CD4-positive, CD25-positive, alpha-beta regulatory T cell (primary cell): ENCODE results near the gene LRSAM1. TPM values are rescaled to one million over a fixed set of nuclear protein-coding genes. Genes with fewer than 3 reads are reported as not detected.
A peak's percentile ranks its signal among the peaks of the same experiment; 100 is the strongest.

Experiments used
- ATAC-seq, 2 donors: fragments of 150-1000 bp; cut with Tn5 transposase; one replicate each; pipeline ENCODE4 v1.10.0; 2021; ENCODE audit warnings: low read depth in 2 of 2, moderate number of reproducible peaks in 2 of 2, moderate library complexity in 1 of 2
- DNase-seq, 3 donors: peaks; one replicate each; pipeline versions ENCODE4 v3.0.0 to v3.0.0-alpha.2; 2012 to 2022; ENCODE audit warnings: mixed read lengths in 1 of 3
- H3K27ac ChIP-seq: one replicate; pipeline ENCODE4 v1.7.0; 2013; ENCODE audit warnings: mild to moderate bottlenecking, low read length; ENCODE audit not compliant: insufficient read depth, poor library complexity, severe bottlenecking
- H3K27me3 ChIP-seq: one replicate; pipeline ENCODE4 v1.7.0; 2013; ENCODE audit warnings: low read length; ENCODE audit not compliant: control insufficient read depth, insufficient read depth
- H3K36me3 ChIP-seq: one replicate; pipeline ENCODE4 v1.7.0; 2013; ENCODE audit warnings: mild to moderate bottlenecking, low read length, moderate library complexity; ENCODE audit not compliant: control insufficient read depth, insufficient read depth
- H3K4me1 ChIP-seq: 2 replicates; pipeline ENCODE4 v1.7.0; 2013; ENCODE audit warnings: mild to moderate bottlenecking, low read length; ENCODE audit not compliant: insufficient read depth, control insufficient read depth, poor library complexity, severe bottlenecking
- H3K4me3 ChIP-seq: one replicate; pipeline ENCODE4 v1.7.0; 2013; ENCODE audit warnings: low read depth, mild to moderate bottlenecking, low read length, moderate library complexity
- H3K9me3 ChIP-seq, 2 experiments: 1 replicate in 1 of 2; 2 replicates in 1 of 2; pipeline ENCODE4 v1.7.0; 2013; ENCODE audit warnings: low read length in 2 of 2, mild to moderate bottlenecking in 1 of 2, moderate library complexity in 1 of 2; ENCODE audit not compliant: control insufficient read depth in 2 of 2
- H3K27ac Mint-ChIP-seq, 3 donors: one replicate each; pipeline ENCODE4 v1.8.0; 2020 to 2022; ENCODE audit warnings: mild to moderate bottlenecking in 3 of 3, mixed read lengths in 3 of 3, moderate library complexity in 2 of 3
- H3K27me3 Mint-ChIP-seq: one replicate; pipeline ENCODE4 v1.8.0; 2022; ENCODE audit warnings: mild to moderate bottlenecking, mixed read lengths
- H3K36me3 Mint-ChIP-seq: one replicate; pipeline ENCODE4 v1.8.0; 2020; ENCODE audit warnings: mixed read lengths
- H3K4me1 Mint-ChIP-seq, 4 donors: one replicate each; pipeline ENCODE4 v1.8.0; 2020 to 2022; ENCODE audit warnings: mixed read lengths in 4 of 4, mild to moderate bottlenecking in 1 of 4
- H3K4me3 Mint-ChIP-seq, 4 donors: one replicate each; pipeline ENCODE4 v1.8.0; 2020 to 2022; ENCODE audit warnings: mild to moderate bottlenecking in 4 of 4, mixed read lengths in 4 of 4, moderate library complexity in 3 of 4
- H3K9me3 Mint-ChIP-seq, 7 donors: one replicate each; pipeline ENCODE4 v1.8.0; 2020 to 2022; ENCODE audit warnings: mixed read lengths in 7 of 7, mild to moderate bottlenecking in 3 of 7, moderate library complexity in 2 of 7
- polyA plus RNA-seq, 4 donors: library from polyadenylated mRNA; unstranded; fragments of 300-500 nt; fragmentation: Illumina TruSeq; gene quantifications; one replicate each; pipeline ENCODE4 v1.2.3, GENCODE V29; 2021
- total RNA-seq: library from RNA; stranded (reverse); gene quantifications from one replicate; pipeline ENCODE4 v1.2.3, GENCODE V29; 2022

LRSAM1 gene
- total and polyA plus RNA-seq, 5 donors from 2014 or later: 3.9 to 24.0 (median 5.5) TPM

DNA sequence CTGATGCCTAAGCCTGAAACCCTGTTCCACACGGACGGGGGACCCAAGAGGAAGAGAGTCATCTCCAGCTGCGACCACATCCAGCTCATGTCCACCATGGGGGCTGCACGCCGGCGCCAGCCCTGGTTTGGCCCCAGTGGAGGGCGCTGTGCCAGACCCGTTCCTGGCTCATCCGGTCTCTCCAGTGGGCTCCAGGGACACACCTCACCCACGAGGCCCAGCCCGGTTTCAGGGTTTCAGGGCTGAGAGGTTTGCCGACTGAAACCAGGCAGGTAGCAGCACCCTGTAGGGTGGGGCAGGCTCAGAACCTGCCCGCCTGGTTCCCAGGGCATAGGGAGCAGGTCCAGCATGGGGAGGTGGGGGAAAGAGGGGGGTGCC is 89.3 kb downstream of the LRSAM1 start:
- Histone ChIP-seq H3K9me3 (no peaks in the 10 kb centered on the region), H3K36me3 (no peaks in the 10 kb centered on the region), H3K4me3 (no peak overlapping the region), H3K4me1 (no peaks in the 10 kb centered on the region), H3K27me3 (no peaks in the 10 kb centered on the region), H3K27ac (no peak overlapping the region)
- H3K36me3 Mint-ChIP-seq: no peaks in the 10 kb centered on the region
- ATAC-seq: no peak
- no peaks in the 10 kb centered on the region for H3K27me3 Mint-ChIP-seq
- H3K27ac Mint-ChIP-seq: no peak overlapping the region
- no peak for DNase-seq
- H3K9me3 Mint-ChIP-seq: no peaks in the 10 kb centered on the region
- peaks cover 0 to 6% (median 2%) of the 10 kb centered on the region in 4 donors for H3K4me1 Mint-ChIP-seq
- H3K4me3 Mint-ChIP-seq: no peak overlapping the region

DNA sequence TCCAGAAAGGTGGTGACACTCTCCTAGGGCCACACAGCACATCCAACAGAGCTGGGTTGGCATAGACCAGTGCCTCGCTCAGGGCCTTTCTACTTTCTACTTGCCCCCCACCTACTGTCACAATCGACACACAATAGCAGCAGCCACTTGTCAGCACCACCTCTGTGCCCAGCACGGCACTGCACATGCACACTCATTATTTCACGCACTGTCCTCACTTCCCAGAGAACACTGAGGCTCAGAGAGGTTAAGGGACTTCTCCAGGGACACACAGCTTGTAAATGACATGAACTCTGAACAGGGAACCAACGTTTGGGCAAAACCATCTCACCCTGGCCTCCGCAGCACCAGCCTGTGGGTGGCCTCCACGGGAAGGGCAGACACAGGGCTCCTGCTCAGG is 89.9 kb downstream of the LRSAM1 start:
- Mint-ChIP-seq H3K4me1 (peaks cover 0 to 8% (median 2%) of the 10 kb centered on the region in 4 donors), H3K27ac (peak overlapping the region in 1 of 3 donors; percentile 46), H3K27me3 (no peaks in the 10 kb centered on the region), H3K4me3 (no peak overlapping the region), H3K36me3 (no peaks in the 10 kb centered on the region), H3K9me3 (no peaks in the 10 kb centered on the region)
- ATAC-seq (no peak), DNase-seq (no peak)
- no peaks in the 10 kb centered on the region for H3K4me1 ChIP-seq
- no peak overlapping the region for H3K27ac ChIP-seq
- no peaks in the 10 kb centered on the region for H3K27me3 ChIP-seq
- H3K9me3 ChIP-seq: no peaks in the 10 kb centered on the region
- no peak overlapping the region for H3K4me3 ChIP-seq
- H3K36me3 ChIP-seq: no peaks in the 10 kb centered on the region

DNA sequence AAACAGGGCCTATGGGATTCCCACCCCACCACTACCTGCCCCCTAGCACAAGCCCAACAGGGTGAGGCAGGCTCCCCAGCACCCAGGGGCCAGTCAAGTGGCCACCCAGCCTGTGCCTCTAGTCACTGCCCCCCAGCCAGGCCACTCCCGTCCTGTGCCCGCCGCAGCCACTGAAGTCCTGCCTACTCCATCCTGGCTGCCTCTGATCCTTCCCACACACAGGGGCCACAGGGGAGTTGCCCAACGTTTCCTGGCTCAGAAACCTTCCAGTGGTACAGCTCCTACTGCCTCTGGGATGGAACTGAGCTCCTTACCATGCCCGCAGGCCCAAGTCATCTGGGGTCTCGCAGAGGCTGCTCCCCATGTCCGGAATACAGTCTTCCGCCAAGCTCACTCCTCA is 90.6 kb downstream of the LRSAM1 start:
- Histone ChIP-seq H3K4me1 (no peaks in the 10 kb centered on the region), H3K9me3 (no peaks in the 10 kb centered on the region), H3K27ac (no peak overlapping the region), H3K27me3 (no peaks in the 10 kb centered on the region), H3K4me3 (no peak overlapping the region), H3K36me3 (no peaks in the 10 kb centered on the region)
- no peaks in the 10 kb centered on the region for H3K36me3 Mint-ChIP-seq
- no peaks in the 10 kb centered on the region for H3K9me3 Mint-ChIP-seq
- peaks cover 0 to 13% (median 2%) of the 10 kb centered on the region in 4 donors for H3K4me1 Mint-ChIP-seq
- ATAC-seq (no peak), DNase-seq (no peak)
- no peaks in the 10 kb centered on the region for H3K27me3 Mint-ChIP-seq
- peak overlapping the region in 1 of 3 donors; percentile 55 for H3K27ac Mint-ChIP-seq
- H3K4me3 Mint-ChIP-seq: no peak overlapping the region

DNA sequence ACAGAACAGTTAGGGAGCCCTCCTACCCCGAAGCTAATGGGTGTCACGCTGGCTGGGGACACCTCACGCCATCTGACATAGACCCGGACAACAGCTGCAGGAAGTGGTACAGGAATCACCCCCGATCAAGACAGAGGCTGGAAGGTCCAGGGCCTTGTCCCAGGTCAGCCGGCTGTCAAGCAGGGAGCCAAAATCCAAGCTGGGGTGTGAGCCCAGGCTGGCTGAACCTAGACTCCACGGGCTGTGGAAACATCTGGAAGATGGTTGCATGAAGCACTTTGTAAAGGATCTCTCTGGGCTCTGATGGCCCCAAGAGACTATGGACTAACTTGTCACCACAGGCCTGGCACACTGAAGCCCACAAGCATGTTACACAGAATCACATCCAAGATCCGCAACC is 91.9 kb downstream of the LRSAM1 start:
- no peak for ATAC-seq
- peak overlapping the region in 1 of 3 donors; percentile 59 for H3K27ac Mint-ChIP-seq

DNA sequence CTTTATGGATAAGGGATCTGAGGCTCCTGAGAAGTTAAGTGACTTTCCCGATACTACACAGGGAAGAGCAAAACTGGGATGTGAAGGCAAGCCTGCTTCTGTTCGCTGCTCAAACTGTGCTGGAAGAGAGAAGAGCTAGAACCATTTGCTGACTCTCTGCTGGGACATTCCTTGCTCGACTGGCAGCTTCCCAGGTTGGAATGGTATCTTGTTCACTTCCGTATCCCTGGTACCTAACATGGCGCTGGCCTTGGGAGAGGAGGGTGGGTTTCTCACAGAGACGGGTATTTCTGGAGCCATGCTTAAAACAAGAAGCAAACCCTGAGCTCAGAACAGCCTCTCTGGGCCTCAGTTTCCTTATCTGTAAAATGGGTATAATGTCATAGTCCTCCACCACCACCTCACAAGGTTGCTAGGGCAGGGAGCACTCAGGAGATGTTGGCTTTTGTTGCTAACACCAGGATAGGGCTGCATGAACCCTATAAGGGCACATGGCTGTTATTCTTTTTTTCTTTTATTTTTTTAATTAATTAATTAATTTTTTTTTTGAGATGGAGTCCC is 92.7 kb downstream of the LRSAM1 start:
- no peak overlapping the region for H3K4me3 ChIP-seq
- no peak for ATAC-seq
- H3K36me3 Mint-ChIP-seq: peaks cover 9% of the 10 kb centered on the region
- peaks cover 0 to 23% (median 4%) of the 10 kb centered on the region in 4 donors for H3K4me1 Mint-ChIP-seq
- no peaks in the 10 kb centered on the region for H3K4me1 ChIP-seq
- DNase-seq: no peak
- H3K27ac Mint-ChIP-seq: peak overlapping the region in 1 of 3 donors; percentile 59
- H3K36me3 ChIP-seq: no peaks in the 10 kb centered on the region
- no peak overlapping the region for H3K27ac ChIP-seq
- no peaks in the 10 kb centered on the region for H3K9me3 Mint-ChIP-seq
- no peaks in the 10 kb centered on the region for H3K27me3 Mint-ChIP-seq
- H3K27me3 ChIP-seq: no peaks in the 10 kb centered on the region
- H3K9me3 ChIP-seq: no peaks in the 10 kb centered on the region
- no peak overlapping the region for H3K4me3 Mint-ChIP-seq

More for the DNA sequence above, 91.9 kb downstream of the LRSAM1 start:
- H3K36me3 Mint-ChIP-seq: peaks cover 6% of the 10 kb centered on the region
- no peaks in the 10 kb centered on the region for H3K27me3 Mint-ChIP-seq
- Histone ChIP-seq H3K4me1 (no peaks in the 10 kb centered on the region), H3K9me3 (no peaks in the 10 kb centered on the region), H3K4me3 (no peak overlapping the region), H3K27ac (no peak overlapping the region), H3K36me3 (no peaks in the 10 kb centered on the region), H3K27me3 (no peaks in the 10 kb centered on the region)
- H3K4me1 Mint-ChIP-seq: peaks cover 0 to 19% (median 3%) of the 10 kb centered on the region in 4 donors
- no peak overlapping the region for H3K4me3 Mint-ChIP-seq
- no peak for DNase-seq
- H3K9me3 Mint-ChIP-seq: no peaks in the 10 kb centered on the region

DNA sequence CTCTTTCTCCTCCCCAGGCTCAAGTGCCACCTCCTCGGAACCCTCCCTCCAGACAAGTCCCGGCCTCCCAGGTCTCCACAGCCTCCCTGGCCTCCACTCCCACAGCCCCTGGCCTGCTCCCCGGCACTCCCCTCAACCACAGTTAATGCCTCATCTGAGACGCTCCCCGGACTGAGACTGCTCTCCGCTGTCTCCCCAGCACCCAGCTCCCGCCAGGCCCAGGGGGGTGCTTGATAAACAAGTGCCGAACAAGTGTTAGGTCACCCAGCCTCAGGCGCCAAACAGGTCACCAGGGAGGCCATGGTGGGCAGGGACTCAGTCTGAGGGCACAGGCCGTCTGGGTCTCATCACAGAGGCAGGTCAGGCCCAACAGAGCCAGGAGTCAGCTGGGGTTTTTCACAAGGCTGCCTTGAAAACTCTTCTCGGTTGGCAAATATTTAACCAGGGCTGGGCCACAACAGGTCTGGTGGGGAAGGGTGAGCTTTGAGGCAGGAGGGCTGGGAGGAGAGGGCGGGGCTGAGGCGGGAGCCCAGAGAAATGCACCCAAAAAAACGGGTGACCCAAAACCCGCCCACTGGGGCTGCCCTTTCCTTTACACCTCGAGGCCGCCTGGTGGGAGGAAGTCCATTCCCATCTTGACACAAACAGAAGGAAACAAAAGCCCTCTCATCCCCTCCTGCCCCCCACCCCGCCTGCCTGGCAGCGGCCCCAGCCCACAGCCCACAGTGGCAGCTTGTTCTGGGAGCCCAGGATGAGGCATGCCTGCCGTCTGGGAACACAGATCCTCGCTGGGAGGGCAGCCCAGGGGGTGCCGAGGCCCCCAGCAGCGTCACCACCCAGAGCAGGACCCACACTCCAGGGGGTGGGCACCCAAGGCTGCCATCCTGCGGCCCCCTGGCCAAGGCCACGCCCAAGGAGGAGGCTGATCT is 94.2 kb downstream of the LRSAM1 start:
- Mint-ChIP-seq H3K9me3 (no peaks in the 10 kb centered on the region), H3K27me3 (no peaks in the 10 kb centered on the region), H3K27ac (no peak overlapping the region), H3K36me3 (peaks cover 13% of the 10 kb centered on the region), H3K4me1 (peaks cover 0 to 27% (median 8%) of the 10 kb centered on the region in 4 donors), H3K4me3 (no peak overlapping the region)
- no peaks in the 10 kb centered on the region for H3K4me1 ChIP-seq
- no peak for DNase-seq
- no peaks in the 10 kb centered on the region for H3K36me3 ChIP-seq
- no peaks in the 10 kb centered on the region for H3K27me3 ChIP-seq
- no peak overlapping the region for H3K4me3 ChIP-seq
- H3K9me3 ChIP-seq: no peaks in the 10 kb centered on the region
- ATAC-seq: no peak
- H3K27ac ChIP-seq: no peak overlapping the region

DNA sequence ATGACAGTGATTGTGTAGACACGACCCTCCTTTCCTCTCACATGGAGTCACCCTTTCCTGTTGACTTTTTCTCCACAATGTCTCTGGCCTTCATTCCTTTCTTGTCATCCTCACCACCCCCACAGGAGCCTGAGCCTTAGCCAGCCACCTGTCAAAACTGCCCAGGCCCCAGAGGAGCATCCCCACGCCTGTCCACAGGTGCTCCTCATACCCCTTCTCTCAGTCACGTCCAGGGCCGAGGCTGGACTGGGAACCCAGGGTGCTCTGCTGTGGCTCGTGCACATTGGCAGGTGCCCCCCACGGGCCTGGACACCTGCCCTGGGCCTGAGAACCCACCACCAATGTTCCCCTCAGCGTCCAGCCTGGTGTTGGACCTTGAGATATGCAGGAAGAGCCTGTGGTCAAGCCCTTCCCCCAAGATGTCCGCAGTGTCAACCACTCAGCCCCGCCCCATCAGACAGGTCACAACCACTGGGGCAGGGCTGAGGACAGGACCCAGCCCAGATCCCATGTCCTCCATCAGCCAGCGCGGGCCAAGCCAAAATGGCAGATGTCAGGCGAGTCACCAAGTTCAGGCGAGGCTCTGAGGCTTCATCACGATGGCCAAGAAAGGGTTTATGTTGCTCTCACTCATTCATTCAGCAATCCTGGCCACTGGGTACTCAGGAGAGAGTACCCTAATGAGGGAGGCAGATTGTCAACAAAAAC is 95.0 kb downstream of the LRSAM1 start:
- no peak for ATAC-seq
- Mint-ChIP-seq H3K27ac (no peak overlapping the region), H3K36me3 (peaks cover 13% of the 10 kb centered on the region), H3K9me3 (no peaks in the 10 kb centered on the region), H3K4me3 (no peak overlapping the region), H3K4me1 (peaks cover 0 to 27% (median 9%) of the 10 kb centered on the region in 4 donors), H3K27me3 (no peaks in the 10 kb centered on the region)
- Histone ChIP-seq H3K27ac (no peak overlapping the region), H3K36me3 (no peaks in the 10 kb centered on the region), H3K27me3 (no peaks in the 10 kb centered on the region), H3K9me3 (no peaks in the 10 kb centered on the region), H3K4me3 (no peak overlapping the region), H3K4me1 (no peaks in the 10 kb centered on the region)
- no peak for DNase-seq
